Measurements from ENCODE around the gene ALOX15. TPM values are rescaled to one million over a fixed set of nuclear protein-coding genes. Genes with fewer than 3 reads are reported as not detected.
"Not testable (repeated sequence)": the region's sequence is repeated elsewhere in the genome, so short reads cannot be mapped to it uniquely, and the experiment has no call there.

ALOX15 gene
- total RNA-seq, 2 donors from 2014 or later: not detected

GRCh38 chr17:4607773-4608187 is 33.7 kb downstream of the ALOX15 start:
- intact Hi-C loops (cut with DNase I): no loop called here
- Histone ChIP-seq H3K36me3 (replicated peaks in 1 of 2; ENCODE audit: insufficient read depth in 1 of 2, low read depth in 2 of 2) (no peaks in the 10 kb centered on the region), H3K27me3 (no peaks in the 10 kb centered on the region), H3K4me1 (peaks cover 12% of the 10 kb centered on the region), H3K9me3 (no peaks in the 10 kb centered on the region), H3K4me3 (no peak overlapping the region), H3K27ac (peak overlapping the region in 2 of 4 donors; percentile 31 to 49)
- DNase-seq: peak; percentile 42 to 79 (median 60)
- ATAC-seq: peak; percentile 49
- 2 to 3% methylated on average over 9 of the region's 9 CpGs for WGBS, 2 donors
- TF ChIP-seq POLR2A (IDR thresholded peaks at IDR 0.05): no peak
- TF ChIP-seq CTCF (IDR thresholded peaks at IDR 0.05): no peak

GRCh38 chr17:4607261-4607741 is 34.2 kb downstream of the ALOX15 start:
- Histone ChIP-seq H3K27me3 (no peaks in the 10 kb centered on the region), H3K9me3 (no peaks in the 10 kb centered on the region), H3K36me3 (replicated peaks in 1 of 2; ENCODE audit: insufficient read depth in 1 of 2, low read depth in 2 of 2) (no peaks in the 10 kb centered on the region), H3K27ac (peak overlapping the region in 2 of 4 donors; percentile 31 to 49), H3K4me1 (peaks cover 12% of the 10 kb centered on the region), H3K4me3 (no peak overlapping the region)
- WGBS, 2 donors: 42 to 58% methylated on average over 12 to 25 of the region's 25 CpGs
- TF ChIP-seq POLR2A (IDR thresholded peaks at IDR 0.05) (no peak), CTCF (IDR thresholded peaks at IDR 0.05) (no peak)
- DNase-seq (peak in 1 of 4 donors; percentile 31), ATAC-seq (peak; percentile 38)
- intact Hi-C loops (cut with DNase I): no loop called here

GRCh38 chr17:4605826-4606225 is 35.7 kb downstream of the ALOX15 start:
- peak in 1 of 4 donors; percentile 25 for DNase-seq
- WGBS, 2 donors: 65 to 67% methylated on average over 4 to 12 of the region's 12 CpGs
- intact Hi-C loops (cut with DNase I): no loop called here
- ATAC-seq: peak; percentile 23
- Histone ChIP-seq H3K4me1 (peaks cover 12% of the 10 kb centered on the region), H3K4me3 (no peak overlapping the region), H3K27me3 (no peaks in the 10 kb centered on the region), H3K9me3 (no peaks in the 10 kb centered on the region), H3K36me3 (replicated peaks in 1 of 2; ENCODE audit: insufficient read depth in 1 of 2, low read depth in 2 of 2) (no peaks in the 10 kb centered on the region), H3K27ac (no peak overlapping the region)
- TF ChIP-seq CTCF (IDR thresholded peaks at IDR 0.05) (no peak), POLR2A (IDR thresholded peaks at IDR 0.05) (no peak)

GRCh38 chr17:4604736-4605135 is 36.7 kb downstream of the ALOX15 start:
- H3K4me1 ChIP-seq: peaks cover 12% of the 10 kb centered on the region
- intact Hi-C loops (cut with DNase I); H3K9me3 ChIP-seq; H3K36me3 ChIP-seq (replicated peaks in 1 of 2; ENCODE audit: insufficient read depth in 1 of 2, low read depth in 2 of 2); H3K27ac ChIP-seq; H3K4me3 ChIP-seq; H3K27me3 ChIP-seq; DNase-seq; ATAC-seq: not testable (repeated sequence)
- WGBS, 2 donors: 83 to 87% methylated on average over 10 to 11 of the region's 11 CpGs

- Histone ChIP-seq H3K36me3 (replicated peaks in 1 of 2; ENCODE audit: insufficient read depth in 1 of 2, low read depth in 2 of 2) (no peaks in the 10 kb centered on the region), H3K9me3 (no peaks in the 10 kb centered on the region), H3K27me3 (no peaks in the 10 kb centered on the region), H3K4me1 (peaks cover 12% of the 10 kb centered on the region), H3K4me3 (no peak overlapping the region), H3K27ac (no peak overlapping the region)
- 78 to 87% methylated on average over 13 to 17 of the region's 18 CpGs for WGBS, 2 donors
- intact Hi-C loops (cut with DNase I): no loop called here
- TF ChIP-seq CTCF (IDR thresholded peaks at IDR 0.05): no peak
- TF ChIP-seq POLR2A (IDR thresholded peaks at IDR 0.05): no peak
- no peak for ATAC-seq
- DNase-seq: peak in 2 of 4 donors; percentile 34 to 42
These were observed 37.3 kb downstream of the ALOX15 start for GRCh38 chr17:4604111-4604644.
